HG02840 (cell line): ENCODE results near the gene CCDC136.

Source experiments
- ATAC-seq: cut with Tn5 transposase; IDR thresholded peaks from one replicate; pipeline ENCODE4 v1.9.1; 2021; ENCODE audit warnings: mild to moderate bottlenecking, moderate library complexity, moderate number of reproducible peaks; ENCODE audit not compliant: unreplicated experiment, low FRiP score

The CCDC136 gene

GRCh38 chr7:128791121-128791971 is at the start of gene CCDC136:
CCDC136 (plus strand) TSS chr7:128791968; CDS start chr7:128792412, 444 bp downstream.
- no peak for ATAC-seq

GRCh38 chr7:128742206-128742605 is 49.6 kb upstream of the CCDC136 start:
- no peak for ATAC-seq

GRCh38 chr7:128743112-128743772 is 48.5 kb upstream of the CCDC136 start:
- ATAC-seq = no peak

- ATAC-seq = no peak
Observed at GRCh38 chr7:128744366-128744905, 47.3 kb upstream of the CCDC136 start.

- no peak for ATAC-seq
Observed at GRCh38 chr7:128745706-128746105, 46.1 kb upstream of the CCDC136 start.

- ATAC-seq = no peak
Observed at GRCh38 chr7:128747327-128748079, 44.3 kb upstream of the CCDC136 start.

GRCh38 chr7:128752251-128752650 is 39.5 kb upstream of the CCDC136 start:
- no peak for ATAC-seq

- no peak for ATAC-seq
Observed at GRCh38 chr7:128755075-128755818, 36.5 kb upstream of the CCDC136 start.

- ATAC-seq = no peak
Observed at GRCh38 chr7:128755819-128756476, 35.8 kb upstream of the CCDC136 start.

GRCh38 chr7:128757203-128757602 is 34.6 kb upstream of the CCDC136 start:
- no peak for ATAC-seq

GRCh38 chr7:128758553-128758952 is 33.2 kb upstream of the CCDC136 start:
- no peak for ATAC-seq

GRCh38 chr7:128759242-128759641 is 32.5 kb upstream of the CCDC136 start:
- no peak for ATAC-seq

GRCh38 chr7:128763541-128763940 is 28.2 kb upstream of the CCDC136 start:
- no peak for ATAC-seq

GRCh38 chr7:128767475-128768110 is 24.2 kb upstream of the CCDC136 start:
- ATAC-seq = no peak

GRCh38 chr7:128770233-128770632 is 21.5 kb upstream of the CCDC136 start:
- ATAC-seq = no peak

- ATAC-seq = no peak
Observed at GRCh38 chr7:128773604-128774003, 18.2 kb upstream of the CCDC136 start.

GRCh38 chr7:128774029-128774689 is 17.6 kb upstream of the CCDC136 start:
- no peak for ATAC-seq

- no peak for ATAC-seq
Observed at GRCh38 chr7:128774921-128775320, 16.8 kb upstream of the CCDC136 start.
